Astrocyte (in vitro differentiated cells and primary cell): ENCODE data around the gene PHF1.

Experiments
- CTCF ChIP-seq: IDR thresholded peaks from 2 replicates; pipeline ENCODE4 v1.5.1; 2011; ENCODE audit warnings: low read depth, mild to moderate bottlenecking, inconsistent platforms, low read length, moderate library complexity; ENCODE audit not compliant: insufficient read depth
- EZH2 ChIP-seq: IDR thresholded peaks from 2 replicates; pipeline ENCODE4 v1.6.1; 2012; ENCODE audit warnings: mild to moderate bottlenecking, low read length, inconsistent platforms; ENCODE audit not compliant: insufficient read depth

- TF ChIP-seq CTCF (no peak), EZH2 (no peak)
These were observed 10.5 kb downstream of the PHF1 start for GRCh38 chr6:33421344-33421643.
